Left cardiac atrium (tissue), 4 donors: ENCODE data around the gene ANK2. TPM values are rescaled to one million over a fixed set of nuclear protein-coding genes. Genes with fewer than 3 reads are reported as not detected.

ENCODE experiments used
- ATAC-seq, 2 donors: fragments of 200-7000 bp; cut with Tn5 transposase; one replicate each; pipeline ENCODE4 v1.9.1; 2020; ENCODE audit warnings: mild to moderate bottlenecking in 2 of 2, moderate library complexity in 2 of 2
- DNase-seq: peaks from one replicate; pipeline ENCODE4 v3.0.0-alpha.2; 2020
- intact Hi-C, 2 donors: fragments of 100-400 bp; cut with DNase I; formaldehyde crosslinking; loops; one replicate each; pipeline versions ENCODE4 v1.14.1 to v1.15.1; 2022 to 2023
- total RNA-seq, 2 donors: library from RNA; stranded (reverse); fragmentation: NEBNext Ultra II Directional; extraction: Animal tissue kit (Norgen Biotek cat#: 25700); gene quantifications; one replicate each; pipeline ENCODE4 v1.2.1, GENCODE V29; 2021
- donor health status: DM: no; HTN: yes; CAD: no.
- donor health status: DM: no; HTN: yes; CAD: no; lungs with severe emphysema.
- donor health status: DM: yes; HTN: yes; CAD: no.
- donor health status: Dilated cardiomyopathy.

ANK2 gene
- total RNA-seq, 2 donors from 2014 or later: 277 to 318 TPM

DNA sequence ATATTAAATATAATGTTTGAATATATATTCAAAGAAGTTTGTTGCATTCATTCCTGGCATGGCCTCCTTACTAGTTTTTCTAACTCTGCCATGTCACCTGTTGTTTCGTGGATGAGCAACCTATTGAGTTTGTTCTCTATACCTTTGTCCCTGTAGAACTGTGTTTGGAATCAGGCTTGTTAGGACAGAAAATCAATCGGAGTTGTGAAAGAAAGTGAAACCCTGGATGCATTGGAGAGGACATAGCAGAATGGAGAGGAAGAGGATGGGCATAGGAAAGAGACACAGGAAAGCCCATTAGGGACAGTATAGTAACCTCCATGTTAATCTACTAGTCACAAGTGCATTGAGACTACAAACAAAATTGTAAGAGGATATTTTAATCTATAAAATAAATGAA, 31.2 kb downstream of the ANK2 start:
- no peak for DNase-seq
- intact Hi-C loops: no loop called here
- ATAC-seq: no peak

DNA sequence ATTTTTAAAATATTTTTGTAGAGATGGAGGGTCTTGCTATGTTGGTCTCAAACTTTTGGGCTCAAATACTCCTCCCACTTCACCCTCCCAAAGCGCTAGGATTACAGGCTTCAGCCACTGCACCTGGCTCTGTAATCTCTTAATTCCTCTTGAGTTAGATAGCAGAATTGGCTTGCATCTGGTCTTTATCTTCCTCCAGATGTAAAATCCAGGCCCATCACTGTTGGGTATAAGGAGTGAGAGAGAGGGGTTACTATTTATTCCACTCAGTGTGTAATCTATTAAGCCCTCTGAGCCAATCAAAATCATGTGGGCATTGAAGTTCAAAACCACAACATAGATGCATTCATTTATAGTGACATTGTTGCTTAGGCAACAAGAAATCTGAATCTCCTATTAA, 33.9 kb downstream of the ANK2 start:
- intact Hi-C loops: no loop called here
- no peak for ATAC-seq
- DNase-seq: no peak

DNA sequence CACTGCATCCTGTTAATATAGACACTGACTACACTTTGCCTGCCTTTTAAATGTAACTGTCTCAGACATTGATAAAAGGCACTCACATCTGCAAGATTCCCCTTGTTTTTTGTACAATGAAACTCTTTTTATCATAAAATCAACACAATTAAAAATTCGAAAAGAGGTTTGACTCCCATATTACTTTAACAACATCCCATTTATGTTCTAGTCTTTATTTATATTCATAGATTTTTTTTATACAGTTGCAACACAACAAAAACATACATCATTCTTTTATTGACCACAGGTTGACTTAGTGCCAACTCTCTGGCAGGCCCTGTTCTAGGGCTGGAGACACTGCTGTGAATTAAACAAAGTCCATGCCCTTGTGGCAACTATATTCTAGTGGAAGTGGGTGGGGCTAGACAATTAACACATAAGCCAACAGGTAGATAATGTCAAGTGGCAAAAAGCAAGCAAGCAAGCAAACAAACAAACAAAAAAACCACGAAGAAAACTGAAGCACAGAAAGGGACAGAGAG, 36.8 kb downstream of the ANK2 start:
- DNase-seq (no peak), ATAC-seq (no peak)
- intact Hi-C loops: no loop called here

DNA sequence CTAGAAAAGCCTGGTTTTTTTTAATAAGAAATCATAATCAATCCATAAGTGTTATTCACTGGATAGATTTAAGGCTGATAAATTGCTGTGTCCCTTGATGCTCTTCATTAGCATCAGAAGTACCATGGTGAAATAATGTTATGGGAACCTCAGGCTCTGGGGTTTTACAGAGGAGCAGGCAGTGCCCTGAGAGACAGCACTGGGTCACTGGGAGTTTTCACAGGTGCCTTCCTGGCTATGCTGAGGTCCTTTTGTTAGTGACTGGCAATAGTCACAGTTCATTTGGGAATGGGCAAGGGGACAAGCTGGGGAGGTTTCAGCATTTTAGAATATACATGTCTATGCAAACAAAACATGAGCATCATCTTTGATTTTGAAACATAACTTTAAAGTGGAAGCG, 38.6 kb downstream of the ANK2 start:
- no peak for ATAC-seq
- intact Hi-C loops: no loop called here
- no peak for DNase-seq

DNA sequence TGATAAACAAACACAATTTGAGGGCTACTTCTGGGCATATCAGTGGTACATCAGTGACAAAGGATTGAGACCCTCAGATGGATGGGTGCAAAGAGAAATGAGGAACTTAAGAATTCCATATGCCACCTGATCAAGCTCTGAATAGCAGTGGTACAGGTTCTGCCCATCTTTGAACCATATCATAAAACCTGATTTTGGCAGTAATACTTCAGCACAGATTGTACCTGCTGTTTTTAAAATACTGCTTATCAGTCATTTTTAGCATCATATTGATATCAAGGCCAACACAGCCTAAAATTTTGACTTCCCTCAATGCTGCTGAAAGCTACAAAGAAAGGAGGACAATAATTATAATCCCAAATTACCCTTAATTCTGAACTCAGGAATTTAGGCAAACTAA, 41.5 kb downstream of the ANK2 start:
- intact Hi-C loops: loop anchor here in 1 of 2 donors (10.0 kb wide), 1 partner anchor 456 kb away; the partner anchor contains the start of genes LARP7 and ZGRF1
- ATAC-seq (no peak), DNase-seq (no peak)

DNA sequence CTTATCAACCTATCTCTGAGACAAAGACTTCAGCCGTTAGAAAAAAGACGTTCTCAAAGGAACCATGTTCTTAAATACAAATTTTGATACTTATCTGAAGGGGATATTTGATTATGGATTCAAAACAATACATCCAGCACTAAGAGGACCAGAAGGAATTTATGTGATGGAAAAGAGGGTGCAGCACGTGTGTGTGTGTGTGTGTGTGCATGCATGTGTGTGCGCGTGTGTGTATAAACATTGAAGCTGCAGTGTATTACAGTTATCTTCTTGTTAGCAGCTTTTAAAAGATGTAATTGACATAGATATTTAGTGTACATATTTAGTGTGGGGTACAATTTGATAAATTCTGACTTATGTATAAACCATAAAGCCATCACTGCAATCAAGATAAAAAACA, 44.9 kb downstream of the ANK2 start:
- no peak for ATAC-seq
- no peak for DNase-seq
- intact Hi-C loops: loop anchor here in 1 of 2 donors (10.0 kb wide), 1 partner anchor 460 kb away; the partner anchor contains the start of genes LARP7 and ZGRF1

DNA sequence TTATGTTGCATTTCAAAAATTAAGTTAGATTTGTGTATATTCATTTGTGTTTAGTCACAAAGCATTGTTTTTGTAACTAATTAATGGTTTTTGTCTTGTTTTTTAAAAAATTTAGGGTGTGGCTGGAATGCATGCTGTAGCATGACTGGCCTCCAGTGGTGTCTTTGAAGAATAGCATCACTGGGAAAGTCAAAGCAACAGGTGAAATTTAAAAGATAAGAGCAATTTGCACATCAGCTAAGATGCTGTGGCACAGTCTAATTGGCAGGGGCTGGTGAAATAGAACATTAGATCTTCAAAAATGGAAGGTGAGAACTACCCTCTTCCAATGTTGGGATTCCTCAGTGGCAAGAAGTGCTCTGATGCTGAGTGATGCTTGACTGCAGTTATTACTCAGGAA, 45.3 kb downstream of the ANK2 start:
- DNase-seq (no peak), ATAC-seq (no peak)
- intact Hi-C loops: loop anchor here in 1 of 2 donors (10.0 kb wide), 1 partner anchor 460 kb away; the partner anchor contains the start of genes LARP7 and ZGRF1

DNA sequence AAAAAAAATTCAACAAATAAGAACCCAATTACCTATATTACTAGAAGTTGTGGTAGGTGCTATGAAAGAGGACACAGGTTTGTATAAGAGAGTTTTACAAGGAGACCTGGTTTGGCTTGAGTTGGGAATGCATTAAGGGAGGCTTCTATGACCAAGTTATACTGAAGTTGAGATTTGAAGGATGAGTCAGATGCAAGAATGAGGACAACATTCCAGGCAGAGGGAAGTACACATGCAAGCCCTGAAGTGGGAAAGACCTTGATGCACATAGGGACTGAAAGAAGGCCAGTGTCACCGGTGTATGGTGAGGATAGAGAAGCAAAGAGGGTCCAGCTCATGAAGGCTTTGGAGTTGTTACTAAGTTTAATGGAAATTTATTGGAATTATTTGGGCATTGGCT, 52.2 kb downstream of the ANK2 start:
- DNase-seq: no peak
- intact Hi-C loops: loop anchor here in 1 of 2 donors (10.0 kb wide), 1 partner anchor 143 kb away; no protein-coding TSS in a partner anchor
- peak in 1 of 2 donors; percentile 40 for ATAC-seq

DNA sequence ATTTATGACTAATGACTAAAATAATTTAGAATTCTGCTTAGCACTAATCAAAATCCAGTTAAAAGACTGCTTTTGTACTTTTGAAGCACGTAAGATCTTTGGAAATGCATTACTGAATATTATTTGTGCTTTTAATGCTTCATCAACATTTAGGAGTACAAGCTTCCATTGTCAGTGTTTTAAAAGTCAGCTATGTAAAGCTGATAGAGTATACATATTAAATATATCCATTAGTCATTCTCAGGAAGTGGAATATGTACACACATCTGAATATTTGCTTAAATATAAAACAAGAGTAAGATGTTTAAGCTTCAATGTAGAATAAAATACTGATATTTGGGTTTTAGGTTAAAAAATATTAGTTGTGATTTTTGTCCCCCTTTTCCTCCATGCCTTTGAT, 54.1 kb downstream of the ANK2 start:
- ATAC-seq (no peak), DNase-seq (no peak)
- intact Hi-C loops: loop anchor here in 1 of 2 donors (10.0 kb wide), 1 partner anchor 141 kb away; no protein-coding TSS in a partner anchor

DNA sequence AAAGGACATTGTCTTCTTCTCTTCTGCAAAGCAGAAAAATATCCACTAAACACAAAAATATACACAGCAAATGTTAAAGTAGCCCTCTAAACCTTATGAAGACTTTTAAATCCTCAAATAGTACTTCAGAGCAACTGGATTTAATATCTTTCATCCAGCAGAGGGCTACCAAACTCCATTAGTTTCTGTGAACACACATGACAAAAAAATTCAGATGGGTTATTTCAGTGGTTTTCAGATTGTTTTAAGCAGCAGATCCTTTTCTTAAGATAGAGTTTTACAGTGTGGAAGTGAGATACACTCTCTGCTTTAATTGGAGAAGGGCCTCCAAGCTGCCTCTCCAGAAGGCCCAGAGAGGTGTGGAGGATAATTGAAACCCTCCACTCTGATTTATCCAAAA, 56.7 kb downstream of the ANK2 start:
- DNase-seq (no peak), ATAC-seq (peak; percentile 47 to 61)
- intact Hi-C loops: loop anchor here in 1 of 2 donors (10.0 kb wide), 1 partner anchor 139 kb away; no protein-coding TSS in a partner anchor

DNA sequence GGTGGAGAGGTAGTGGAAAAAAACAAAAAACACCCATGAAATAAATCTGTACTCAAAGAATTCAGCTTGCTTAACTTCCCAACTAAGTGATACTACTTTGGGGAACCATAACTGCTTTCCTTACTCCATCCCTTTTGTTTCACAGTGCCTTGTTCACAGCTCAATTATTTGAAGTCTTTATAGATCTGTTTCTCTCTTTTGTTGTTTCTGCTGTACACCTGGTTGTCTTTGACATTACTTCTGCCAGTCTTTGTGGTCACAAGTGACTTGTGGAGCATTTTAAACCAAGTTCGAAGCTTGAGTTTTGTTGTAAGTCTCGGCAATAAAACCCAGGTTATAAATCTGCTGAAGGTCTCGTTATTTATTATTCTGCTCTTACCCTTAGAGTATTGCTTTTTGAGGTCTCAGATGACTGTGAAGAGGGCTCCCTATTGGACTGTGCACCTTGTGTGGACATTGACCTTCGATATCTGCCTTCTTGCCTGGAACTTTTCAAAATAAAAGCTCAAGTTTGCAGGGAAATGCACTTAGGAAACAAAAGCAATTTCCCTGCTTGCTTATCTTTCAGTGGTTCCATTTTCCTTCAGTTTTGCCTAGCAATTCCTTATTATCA, 59.8 kb downstream of the ANK2 start:
- intact Hi-C loops: loop anchor here in 1 of 2 donors (10.0 kb wide), 1 partner anchor 136 kb away; no protein-coding TSS in a partner anchor

DNA sequence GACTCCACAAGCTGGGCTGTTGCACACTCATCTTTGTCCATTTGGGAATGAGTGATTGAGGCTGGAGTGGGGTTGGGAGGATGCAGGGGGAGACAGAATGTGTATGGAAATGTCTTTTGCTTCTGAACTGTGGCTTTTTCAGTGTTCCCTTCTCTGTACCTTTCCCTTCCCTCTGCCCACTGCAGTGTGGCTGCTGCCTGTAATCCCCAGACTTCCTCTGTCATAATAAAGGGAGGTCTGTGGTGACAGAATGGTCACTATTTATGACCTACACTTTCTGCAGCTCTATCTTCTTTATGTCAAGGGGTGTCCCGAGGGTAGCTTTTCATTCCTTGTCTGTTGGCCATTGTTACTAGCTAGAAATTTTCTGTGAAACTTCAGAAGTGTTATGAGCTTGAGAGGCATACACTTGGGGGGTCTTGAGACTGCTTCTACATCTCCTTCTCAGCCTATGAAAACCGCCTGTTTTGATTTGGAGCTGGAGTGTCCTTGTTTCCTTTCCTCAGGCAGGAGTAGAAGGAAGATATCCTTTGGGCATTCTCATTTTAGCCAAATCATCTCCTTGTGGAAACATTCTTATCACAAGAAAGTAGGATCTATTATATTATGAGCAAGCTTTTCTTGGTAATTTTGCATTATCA, 63.0 kb downstream of the ANK2 start:
- intact Hi-C loops: loop anchor here in 1 of 2 donors (5.0 to 10.0 kb wide), 2 partner anchors 35 to 72 kb away; no protein-coding TSS in a partner anchor
- DNase-seq: no peak
- no peak for ATAC-seq

More for the DNA sequence above, 59.8 kb downstream of the ANK2 start:
- DNase-seq (no peak), ATAC-seq (no peak)

DNA sequence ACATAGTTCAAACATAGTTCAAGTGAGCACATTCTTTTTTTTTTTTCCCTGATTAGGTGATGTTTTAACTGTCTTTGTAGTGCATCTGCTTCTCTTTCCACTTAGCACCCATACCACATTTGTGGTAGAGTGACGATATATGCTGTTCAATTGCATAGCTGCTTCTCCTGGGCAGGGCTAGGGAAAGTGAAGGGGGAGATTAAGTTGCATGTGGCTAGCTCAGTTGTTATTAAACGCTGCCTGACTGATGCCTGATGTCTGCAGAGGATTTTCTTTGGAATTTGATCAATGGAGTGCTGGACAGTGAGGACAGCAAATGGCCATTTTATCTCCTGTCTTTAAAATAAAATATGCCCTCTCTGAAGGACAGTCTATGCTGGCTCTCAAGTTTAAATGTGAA, 63.7 kb downstream of the ANK2 start:
- intact Hi-C loops: loop anchor here in 1 of 2 donors (5.0 to 10.0 kb wide), 2 partner anchors 34 to 72 kb away; no protein-coding TSS in a partner anchor
- DNase-seq: no peak
- ATAC-seq: no peak

DNA sequence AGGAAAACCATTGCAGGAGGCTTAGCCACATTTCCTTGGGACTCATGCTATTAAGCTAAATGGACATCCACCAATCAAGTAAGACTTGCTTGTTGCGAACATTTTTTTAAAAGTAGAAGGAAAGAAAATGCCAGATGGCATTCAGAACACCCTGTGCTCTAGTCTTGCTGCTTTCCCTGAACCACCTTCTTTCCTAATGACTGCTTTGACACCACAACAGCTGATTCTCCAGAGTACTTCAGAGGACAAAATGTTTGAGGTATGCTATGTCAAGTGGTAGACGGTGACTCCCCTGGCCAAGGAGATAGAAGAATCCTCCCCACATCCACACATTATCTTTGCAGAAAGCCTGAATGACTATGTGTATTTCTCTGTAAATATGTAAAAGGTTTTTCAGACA, 65.4 kb downstream of the ANK2 start:
- ATAC-seq: peak in 1 of 2 donors; percentile 61
- no peak for DNase-seq
- intact Hi-C loops: loop anchor here in 1 of 2 donors (5.0 to 10.0 kb wide), 2 partner anchors 32 to 70 kb away; no protein-coding TSS in a partner anchor

DNA sequence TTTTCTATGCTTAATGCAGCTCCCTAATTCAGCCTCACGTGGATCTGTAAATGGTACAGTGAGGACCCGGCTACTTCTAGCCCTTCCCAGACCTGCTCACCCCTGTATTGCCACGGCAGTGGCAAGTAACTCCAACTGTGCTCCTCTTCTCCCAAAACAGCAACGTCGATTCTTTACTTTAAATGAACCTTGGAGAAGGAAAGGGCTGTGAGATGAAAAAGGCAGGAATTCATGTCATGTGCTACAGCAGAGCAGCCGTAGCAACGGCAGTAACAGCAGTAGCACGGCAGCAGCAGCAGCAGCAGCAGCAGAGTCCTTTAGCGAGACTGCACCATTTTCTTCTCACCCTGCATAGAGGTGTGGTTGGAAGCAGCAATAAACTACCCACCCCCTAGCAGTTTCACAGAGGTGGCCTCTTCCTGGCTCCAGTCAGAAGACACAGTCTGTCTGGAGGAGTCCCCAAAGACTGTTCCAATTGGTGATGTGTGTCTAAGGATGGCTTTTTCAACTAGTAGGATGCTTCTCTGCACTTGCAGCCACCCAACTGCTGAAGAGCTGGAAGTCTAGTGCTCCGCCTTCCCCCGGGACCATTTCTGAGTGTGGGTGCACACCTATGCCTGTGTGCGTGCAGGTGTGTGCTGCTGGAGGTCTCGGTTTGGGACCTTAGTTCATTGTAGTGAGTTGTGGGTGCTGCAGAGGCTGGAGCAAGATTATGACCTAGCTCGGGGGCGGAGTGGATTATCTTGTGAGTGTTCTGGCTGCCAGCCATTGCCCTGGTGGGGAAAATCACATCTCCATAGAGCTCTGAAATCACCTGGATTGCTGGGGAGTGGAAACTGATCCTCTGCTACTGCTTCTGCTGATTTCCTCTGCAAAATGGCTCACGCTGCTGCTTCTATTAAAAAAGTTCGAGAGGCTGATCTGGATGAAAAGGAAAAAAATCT, 67.2 kb downstream of the ANK2 start:
- ATAC-seq (peak; percentile 41 to 60), DNase-seq (no peak)
- intact Hi-C loops: loop anchor here in 1 of 2 donors (10.0 kb wide), 1 partner anchor 68 kb away; no protein-coding TSS in a partner anchor

DNA sequence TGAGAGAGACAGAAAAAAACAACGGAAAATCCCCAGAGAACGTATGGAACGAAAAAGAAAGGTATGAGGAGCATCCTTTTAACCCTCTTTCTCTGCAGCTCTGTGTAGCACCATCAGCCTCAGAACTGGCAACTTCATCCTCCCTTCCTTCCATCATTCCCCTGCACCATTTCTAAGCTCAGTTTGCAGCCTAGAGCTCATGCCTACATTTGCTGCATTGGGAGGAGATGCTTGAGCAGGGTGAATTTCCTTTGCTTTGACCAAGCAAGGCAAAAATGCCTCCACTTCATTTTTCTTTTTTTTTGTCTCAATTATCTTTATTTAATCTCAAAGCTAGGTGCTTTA, 67.9 kb downstream of the ANK2 start:
- no peak for ATAC-seq
- intact Hi-C loops: loop anchor here in 1 of 2 donors (10.0 kb wide), 1 partner anchor 67 kb away; no protein-coding TSS in a partner anchor
- DNase-seq: no peak

DNA sequence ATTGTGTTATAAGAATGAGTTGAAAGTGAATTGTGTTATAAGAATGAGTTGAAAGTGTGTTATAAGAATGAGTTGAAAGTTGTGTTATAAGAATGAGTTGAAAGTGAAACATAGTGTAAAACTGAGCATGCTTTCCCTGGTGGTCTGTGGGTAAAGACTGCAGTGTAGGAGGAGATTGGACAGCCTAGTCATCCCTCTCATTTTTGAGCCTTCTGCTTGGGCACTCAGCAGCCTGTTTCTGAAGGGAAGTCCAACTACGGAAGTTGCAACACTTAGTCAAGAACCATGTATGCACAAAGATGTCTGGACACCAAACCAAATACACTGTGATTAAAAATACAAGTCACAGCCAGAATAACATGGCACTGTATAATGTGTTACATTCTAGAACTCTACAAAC, 72.6 kb downstream of the ANK2 start:
- no peak for ATAC-seq
- intact Hi-C loops: no loop called here
- no peak for DNase-seq

DNA sequence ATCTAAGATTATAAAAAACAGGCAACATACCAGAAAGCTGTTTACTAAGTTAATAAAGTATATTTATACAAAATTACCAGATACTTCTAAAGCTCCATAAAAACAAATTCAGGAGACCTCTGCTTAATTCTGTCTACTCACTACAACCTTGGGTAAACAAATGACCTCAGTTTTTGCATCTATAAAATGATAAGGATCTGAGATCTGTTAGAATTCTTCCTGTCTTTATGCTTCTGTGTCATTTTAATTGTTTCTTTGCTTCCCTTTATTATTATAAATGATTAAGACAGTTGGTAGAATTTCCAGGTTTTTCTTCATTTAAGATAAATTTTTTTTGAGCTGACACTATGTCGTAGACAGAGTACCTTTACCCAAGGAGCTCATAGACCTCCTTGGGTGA, 76.0 kb downstream of the ANK2 start:
- intact Hi-C loops: no loop called here
- ATAC-seq (no peak), DNase-seq (no peak)

DNA sequence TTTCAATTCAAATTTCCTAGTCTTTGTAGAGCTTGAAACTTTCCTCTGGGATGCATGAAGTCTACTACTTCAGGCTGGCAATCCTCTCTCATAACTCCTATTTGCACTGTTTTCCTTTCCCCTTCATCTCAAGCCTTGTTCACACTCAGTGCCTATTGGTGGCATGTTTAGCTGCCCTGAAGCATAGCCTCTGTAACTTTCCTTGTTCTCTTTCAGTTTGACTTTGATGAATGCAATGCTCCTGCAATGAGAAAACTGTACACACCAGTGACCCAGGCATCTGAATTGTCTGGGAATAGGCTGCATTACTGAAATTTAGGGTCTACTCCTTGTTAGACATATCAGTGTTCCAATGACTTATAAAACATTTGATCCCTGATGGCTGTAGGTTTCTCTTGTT, 81.7 kb downstream of the ANK2 start:
- ATAC-seq: no peak
- intact Hi-C loops: no loop called here
- DNase-seq: no peak
